KMS-11 (cell line): Measurements from ENCODE around the gene PTBP1.

ENCODE experiments used
- H2AFZ ChIP-seq: fragments of 200-600 bp; sonication (generic); 2 replicates; pipeline ENCODE4 v1.6.1; 2016; ENCODE audit warnings: antibody characterized with exemption, mixed run types, low read depth
- H3K27ac ChIP-seq: fragments of 200-600 bp; sonication (generic); 2 replicates; pipeline ENCODE4 v1.6.1; 2016; ENCODE audit warnings: mild to moderate bottlenecking, mixed run types
- H3K27me3 ChIP-seq: fragments of 200-600 bp; sonication (generic); 2 replicates; pipeline ENCODE4 v1.6.1; 2017; ENCODE audit warnings: mild to moderate bottlenecking, low read depth, mixed run types, moderate library complexity; ENCODE audit not compliant: insufficient read depth
- H3K36me3 ChIP-seq: fragments of 200-600 bp; sonication (generic); 2 replicates; pipeline ENCODE4 v1.6.1; 2017; ENCODE audit warnings: mild to moderate bottlenecking, mixed run types; ENCODE audit not compliant: insufficient read depth
- H3K4me1 ChIP-seq: fragments of 200-600 bp; sonication (generic); 2 replicates; pipeline ENCODE4 v1.6.1; 2016; ENCODE audit warnings: mild to moderate bottlenecking, low read depth, mixed run types; ENCODE audit not compliant: poor library complexity, severe bottlenecking
- H3K4me2 ChIP-seq: fragments of 200-600 bp; sonication (generic); 2 replicates; pipeline ENCODE4 v1.7.0; 2016; ENCODE audit warnings: mild to moderate bottlenecking, mixed run types
- H3K4me3 ChIP-seq: fragments of 200-600 bp; sonication (generic); IDR thresholded peaks from 2 replicates; pipeline ENCODE4 v1.6.1; 2017; ENCODE audit warnings: low read depth, low read length, mixed read lengths; ENCODE audit not compliant: insufficient read depth
- H3K79me2 ChIP-seq: fragments of 200-600 bp; sonication (generic); 2 replicates; pipeline ENCODE4 v1.6.1; 2016; ENCODE audit warnings: low read depth, mixed run types; ENCODE audit not compliant: insufficient read depth
- H3K9ac ChIP-seq: fragments of 200-600 bp; sonication (generic); 2 replicates; pipeline ENCODE4 v1.6.1; 2016; ENCODE audit warnings: mild to moderate bottlenecking, mixed run types
- H4K20me1 ChIP-seq: fragments of 200-600 bp; sonication (generic); 2 replicates; pipeline ENCODE4 v1.6.1; 2016; ENCODE audit warnings: mild to moderate bottlenecking, mixed run types; ENCODE audit not compliant: insufficient read depth
- TF ChIP-seq, protein P1 (sequence below): fragments of 200-600 bp; sonication (generic); conservative IDR thresholded peaks from 2 replicates; pipeline ENCODE4 v1.6.1; 2017; ENCODE audit warnings: low read depth, mild to moderate bottlenecking, antibody characterized with exemption, low read length, moderate library complexity, mixed read lengths

PTBP1 gene

GRCh38 chr19:803686-804418, 6.6 kb downstream of the PTBP1 start:
- H3K36me3 ChIP-seq: peaks cover 44% of the 10 kb centered on the region; the same call in 1 of the 2 replicates
- no peak overlapping the region for H3K27ac ChIP-seq
- H2AFZ ChIP-seq: no peak overlapping the region
- peaks cover 48% of the 10 kb centered on the region for H4K20me1 ChIP-seq
- H3K4me3 ChIP-seq: no peak overlapping the region
- no peak overlapping the region for H3K9ac ChIP-seq
- no peaks in the 10 kb centered on the region for H3K27me3 ChIP-seq
- TF ChIP-seq, protein P1, sequence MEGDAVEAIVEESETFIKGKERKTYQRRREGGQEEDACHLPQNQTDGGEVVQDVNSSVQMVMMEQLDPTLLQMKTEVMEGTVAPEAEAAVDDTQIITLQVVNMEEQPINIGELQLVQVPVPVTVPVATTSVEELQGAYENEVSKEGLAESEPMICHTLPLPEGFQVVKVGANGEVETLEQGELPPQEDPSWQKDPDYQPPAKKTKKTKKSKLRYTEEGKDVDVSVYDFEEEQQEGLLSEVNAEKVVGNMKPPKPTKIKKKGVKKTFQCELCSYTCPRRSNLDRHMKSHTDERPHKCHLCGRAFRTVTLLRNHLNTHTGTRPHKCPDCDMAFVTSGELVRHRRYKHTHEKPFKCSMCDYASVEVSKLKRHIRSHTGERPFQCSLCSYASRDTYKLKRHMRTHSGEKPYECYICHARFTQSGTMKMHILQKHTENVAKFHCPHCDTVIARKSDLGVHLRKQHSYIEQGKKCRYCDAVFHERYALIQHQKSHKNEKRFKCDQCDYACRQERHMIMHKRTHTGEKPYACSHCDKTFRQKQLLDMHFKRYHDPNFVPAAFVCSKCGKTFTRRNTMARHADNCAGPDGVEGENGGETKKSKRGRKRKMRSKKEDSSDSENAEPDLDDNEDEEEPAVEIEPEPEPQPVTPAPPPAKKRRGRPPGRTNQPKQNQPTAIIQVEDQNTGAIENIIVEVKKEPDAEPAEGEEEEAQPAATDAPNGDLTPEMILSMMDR: no peak
- peaks cover 18% of the 10 kb centered on the region for H3K4me1 ChIP-seq
- no peak overlapping the region for H3K4me2 ChIP-seq
- peaks cover 98% of the 10 kb centered on the region for H3K79me2 ChIP-seq

DNA sequence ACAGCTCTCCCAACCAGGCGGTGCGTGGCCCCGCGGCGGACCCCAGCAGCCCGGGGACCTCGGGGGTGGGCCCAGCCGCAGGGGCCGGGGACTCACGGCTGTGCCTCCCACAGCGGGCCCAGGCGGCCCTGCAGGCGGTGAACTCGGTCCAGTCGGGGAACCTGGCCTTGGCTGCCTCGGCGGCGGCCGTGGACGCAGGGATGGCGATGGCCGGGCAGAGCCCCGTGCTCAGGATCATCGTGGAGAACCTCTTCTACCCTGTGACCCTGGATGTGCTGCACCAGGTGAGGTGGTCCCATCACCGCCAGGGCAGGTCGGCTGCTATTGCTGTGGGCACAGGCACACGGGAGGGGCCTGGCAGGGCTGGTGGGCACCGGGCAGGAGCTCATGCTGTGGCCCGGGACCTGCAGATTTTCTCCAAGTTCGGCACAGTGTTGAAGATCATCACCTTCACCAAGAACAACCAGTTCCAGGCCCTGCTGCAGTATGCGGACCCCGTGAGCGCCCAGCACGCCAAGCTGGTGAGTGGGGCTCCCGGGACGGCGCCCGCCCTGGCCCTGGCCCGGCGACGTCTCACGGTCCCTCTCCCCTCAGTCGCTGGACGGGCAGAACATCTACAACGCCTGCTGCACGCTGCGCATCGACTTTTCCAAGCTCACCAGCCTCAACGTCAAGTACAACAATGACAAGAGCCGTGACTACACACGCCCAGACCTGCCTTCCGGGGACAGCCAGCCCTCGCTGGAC, 7.3 kb downstream of the PTBP1 start:
- H4K20me1 ChIP-seq: peaks cover 40% of the 10 kb centered on the region

GRCh38 chr19:805166-805551, 7.9 kb downstream of the PTBP1 start:
- Histone ChIP-seq H3K36me3 (peaks cover 41% of the 10 kb centered on the region; the same call in 1 of the 2 replicates), H4K20me1 (peaks cover 35% of the 10 kb centered on the region), H3K27me3 (no peaks in the 10 kb centered on the region), H3K4me3 (no peak overlapping the region), H3K9ac (no peak overlapping the region), H3K27ac (no peak overlapping the region), H3K4me1 (peaks cover 8% of the 10 kb centered on the region), H3K79me2 (peaks cover 88% of the 10 kb centered on the region), H2AFZ (no peak overlapping the region), H3K4me2 (no peak overlapping the region)
- TF ChIP-seq, protein P1: no peak

More for the DNA sequence above, 7.3 kb downstream of the PTBP1 start:
- Histone ChIP-seq H3K4me3 (no peak overlapping the region), H3K9ac (no peak overlapping the region), H3K36me3 (peaks cover 43% of the 10 kb centered on the region; the same call in 1 of the 2 replicates), H3K4me2 (no peak overlapping the region), H3K27ac (no peak overlapping the region), H2AFZ (no peak overlapping the region), H3K4me1 (peaks cover 14% of the 10 kb centered on the region), H3K79me2 (peaks cover 90% of the 10 kb centered on the region), H3K27me3 (no peaks in the 10 kb centered on the region)
- TF ChIP-seq, protein P1: no peak

- Histone ChIP-seq H3K27ac (no peak overlapping the region), H4K20me1 (peaks cover 29% of the 10 kb centered on the region), H3K4me2 (no peak overlapping the region)
Observed at GRCh38 chr19:805600-806550, 8.6 kb downstream of the PTBP1 start.

More at GRCh38 chr19:805600-806550, 8.6 kb downstream of the PTBP1 start:
- peaks cover 83% of the 10 kb centered on the region for H3K79me2 ChIP-seq
- H3K4me1 ChIP-seq: peaks cover 6% of the 10 kb centered on the region
- TF ChIP-seq, protein P1: no peak
- H3K9ac ChIP-seq: no peak overlapping the region
- H3K27me3 ChIP-seq: no peaks in the 10 kb centered on the region
- H3K4me3 ChIP-seq: no peak overlapping the region
- H3K36me3 ChIP-seq: peaks cover 48% of the 10 kb centered on the region
- no peak overlapping the region for H2AFZ ChIP-seq
